ENCODE data around the gene MAB21L2. TPM values are rescaled to one million over a fixed set of nuclear protein-coding genes. Genes with fewer than 3 reads are reported as not detected.
A peak's percentile ranks its signal among the peaks of the same experiment; 100 is the strongest.

The MAB21L2 gene
- total RNA-seq, 1 experiment from 2014 or later = not detected

GRCh38 chr4:150584111-150584915 lies 2.4 kb downstream of the MAB21L2 start:
- no peak overlapping the region for H3K27ac ChIP-seq (ENCODE audit: insufficient read length, low read depth, low read length)
- Mint-ChIP-seq H3K4me1 (peaks cover 40 to 58% of the 10 kb centered on the region in 2 experiments), H3K36me3 (ENCODE audit: insufficient read depth in 1 of 3, low read depth in 3 of 3) (no peaks in the 10 kb centered on the region; a peak in 1 of 7 replicates), H3K9me3 (peaks cover 0 to 3% of the 10 kb centered on the region in 2 experiments; a peak in 1 of 5 replicates), H3K27ac (no peak overlapping the region; a peak in 1 of 7 replicates), H3K4me3 (peak overlapping the region; percentile 76 to 90), H3K27me3 (ENCODE audit: low read depth) (peaks cover 72% of the 10 kb centered on the region)
- no peak overlapping the region for H2AK5ac ChIP-seq (ENCODE audit: insufficient read length, low read length)
- no peak overlapping the region for H3K14ac ChIP-seq (ENCODE audit: insufficient read depth, low read length)
- no peak overlapping the region for H4K91ac ChIP-seq (ENCODE audit: insufficient read length, low read depth, low read length)
- no peaks in the 10 kb centered on the region for H3K9me3 ChIP-seq (ENCODE audit: control insufficient read depth, low read depth, low read length)
- H3K23ac ChIP-seq (ENCODE audit: insufficient read length, low read depth, low read length) = no peak overlapping the region
- H4K20me1 ChIP-seq (ENCODE audit: control insufficient read depth, insufficient read depth, insufficient read length) = peaks cover 4% of the 10 kb centered on the region
- no peaks in the 10 kb centered on the region for H3K79me1 ChIP-seq (ENCODE audit: insufficient read depth, low read depth, low read length, poor library complexity, severe bottlenecking)
- no peak overlapping the region for H3K18ac ChIP-seq (ENCODE audit: insufficient read length, low read depth, low read length)
- no CpG with 5 or more reads among the region's 11 CpGs for WGBS (ENCODE audit: extremely low coverage, insufficient read length, low lambda C conversion rate)
- no peak overlapping the region for H2AFZ ChIP-seq (ENCODE audit: low read length)
- no peak for DNase-seq
- 0 out of 2 replicates have a peak, but pooled peaks cover 2% of the 10 kb centered on the region for H3K4me1 ChIP-seq (ENCODE audit: insufficient read depth, low read length)
- H3K4ac ChIP-seq (ENCODE audit: low read depth, low read length) = no peak overlapping the region
- no peak overlapping the region for H2BK15ac ChIP-seq (ENCODE audit: low read depth, low read length)
- TF ChIP-seq CTCF (conservative IDR thresholded peaks at IDR 0.05) = no peak
- H2BK5ac ChIP-seq (ENCODE audit: insufficient read length, low read length) = no peak overlapping the region
- no peak overlapping the region for H3T11ph ChIP-seq (ENCODE audit: low read length)
- no peak overlapping the region for H3K56ac ChIP-seq (ENCODE audit: insufficient read length, low read depth, low read length)
- H4K8ac ChIP-seq (replicated peaks; ENCODE audit: insufficient read length, low read depth, low read length) = no peak overlapping the region
- peak overlapping the region; percentile 98 for H3K4me2 ChIP-seq (ENCODE audit: insufficient read depth, insufficient read length, low read length)
- no peak overlapping the region for H2BK20ac ChIP-seq (ENCODE audit: low read depth, low read length, poor library complexity, severe bottlenecking)
- H3K23me2 ChIP-seq (ENCODE audit: insufficient read length, low read depth, low read length, poor library complexity, severe bottlenecking) = peaks cover 35% of the 10 kb centered on the region
- H3K79me2 ChIP-seq (ENCODE audit: insufficient read depth, low read length) = no peaks in the 10 kb centered on the region
- H3K9ac ChIP-seq (ENCODE audit: extremely low read depth, insufficient read length, low read length) = no peak overlapping the region
- H2BK120ac ChIP-seq (ENCODE audit: low read depth, low read length, poor library complexity, severe bottlenecking) = no peak overlapping the region
- no peak overlapping the region for H4K5ac ChIP-seq (ENCODE audit: insufficient read length, low read depth, low read length)
- H2BK12ac ChIP-seq (ENCODE audit: insufficient read length, low read depth, low read length) = no peak overlapping the region
- H3K27me3 ChIP-seq (ENCODE audit: insufficient read depth, low read length) = peaks cover 27% of the 10 kb centered on the region; the same call in 1 of the 2 replicates

Measured in H9 (cell line).